ENCODE data around the gene VEZT.
"Not testable (repeated sequence)": the region's sequence is repeated elsewhere in the genome, so short reads cannot be mapped to it uniquely, and the experiment has no call there.

VEZT gene

GRCh38 chr12:95322326-95322725 lies 104.7 kb downstream of the VEZT start:
- DNase-seq (ENCODE audit: low read depth in 1 of 2, low spot score in 1 of 2) = no peak
- TF ChIP-seq GABPA (IDR thresholded peaks at IDR 0.05; ENCODE audit: low read depth) = no peak
- no peak for TF ChIP-seq POLR2AphosphoS5 (IDR thresholded peaks at IDR 0.05; ENCODE audit: low read depth)
- TF ChIP-seq CTCF (IDR thresholded peaks at IDR 0.05; ENCODE audit: insufficient read depth, low read length) = no peak
- no peak for TF ChIP-seq REST (IDR thresholded peaks at IDR 0.05; ENCODE audit: insufficient replicate concordance, low read depth)
- no peak for TF ChIP-seq SPI1 (IDR thresholded peaks at IDR 0.05; ENCODE audit: borderline replicate concordance, low read depth)
- Histone ChIP-seq H3K27me3 (ENCODE audit: insufficient read depth, poor library complexity, severe bottlenecking) (no peaks in the 10 kb centered on the region), H3K27ac (replicated peaks) (no peak overlapping the region), H3K4me3 (replicated peaks; ENCODE audit: insufficient read depth, low read length) (no peak overlapping the region)

GRCh38 chr12:95323212-95323611 lies 105.6 kb downstream of the VEZT start:
- no peak for DNase-seq (ENCODE audit: low read depth in 1 of 2, low spot score in 1 of 2)
- Histone ChIP-seq H3K27me3 (ENCODE audit: insufficient read depth, poor library complexity, severe bottlenecking) (no peaks in the 10 kb centered on the region), H3K27ac (replicated peaks) (no peak overlapping the region), H3K4me3 (replicated peaks; ENCODE audit: insufficient read depth, low read length) (no peak overlapping the region)
- TF ChIP-seq GABPA (IDR thresholded peaks at IDR 0.05; ENCODE audit: low read depth) = no peak
- TF ChIP-seq CTCF (IDR thresholded peaks at IDR 0.05; ENCODE audit: insufficient read depth, low read length) = no peak
- TF ChIP-seq REST (IDR thresholded peaks at IDR 0.05; ENCODE audit: insufficient replicate concordance, low read depth) = no peak
- no peak for TF ChIP-seq POLR2AphosphoS5 (IDR thresholded peaks at IDR 0.05; ENCODE audit: low read depth)

- not testable (repeated sequence) for H3K27me3 ChIP-seq (ENCODE audit: insufficient read depth, poor library complexity, severe bottlenecking); DNase-seq (ENCODE audit: low read depth in 1 of 2, low spot score in 1 of 2); H3K27ac ChIP-seq (replicated peaks); H3K4me3 ChIP-seq (replicated peaks; ENCODE audit: insufficient read depth, low read length)
Observed at GRCh38 chr12:95324246-95324645, 106.6 kb downstream of the VEZT start.

- Histone ChIP-seq H3K27ac (replicated peaks) (no peak overlapping the region), H3K27me3 (ENCODE audit: insufficient read depth, poor library complexity, severe bottlenecking) (no peaks in the 10 kb centered on the region), H3K4me3 (replicated peaks; ENCODE audit: insufficient read depth, low read length) (no peak overlapping the region)
- DNase-seq (ENCODE audit: low read depth in 1 of 2, low spot score in 1 of 2) = no peak
- no peak for TF ChIP-seq GABPA (IDR thresholded peaks at IDR 0.05; ENCODE audit: low read depth)
- no peak for TF ChIP-seq CTCF (IDR thresholded peaks at IDR 0.05; ENCODE audit: insufficient read depth, low read length)
- TF ChIP-seq POLR2AphosphoS5 (IDR thresholded peaks at IDR 0.05; ENCODE audit: low read depth) = no peak
- TF ChIP-seq SPI1 (IDR thresholded peaks at IDR 0.05; ENCODE audit: borderline replicate concordance, low read depth) = no peak
- TF ChIP-seq REST (IDR thresholded peaks at IDR 0.05; ENCODE audit: insufficient replicate concordance, low read depth) = no peak
Observed at GRCh38 chr12:95325501-95325900, 107.9 kb downstream of the VEZT start.
